Measurements from ENCODE around the gene HS3ST3A1.
"Not testable (repeated sequence)": the region's sequence is repeated elsewhere in the genome, so short reads cannot be mapped to it uniquely, and the experiment has no call there.

The HS3ST3A1 gene

DNA sequence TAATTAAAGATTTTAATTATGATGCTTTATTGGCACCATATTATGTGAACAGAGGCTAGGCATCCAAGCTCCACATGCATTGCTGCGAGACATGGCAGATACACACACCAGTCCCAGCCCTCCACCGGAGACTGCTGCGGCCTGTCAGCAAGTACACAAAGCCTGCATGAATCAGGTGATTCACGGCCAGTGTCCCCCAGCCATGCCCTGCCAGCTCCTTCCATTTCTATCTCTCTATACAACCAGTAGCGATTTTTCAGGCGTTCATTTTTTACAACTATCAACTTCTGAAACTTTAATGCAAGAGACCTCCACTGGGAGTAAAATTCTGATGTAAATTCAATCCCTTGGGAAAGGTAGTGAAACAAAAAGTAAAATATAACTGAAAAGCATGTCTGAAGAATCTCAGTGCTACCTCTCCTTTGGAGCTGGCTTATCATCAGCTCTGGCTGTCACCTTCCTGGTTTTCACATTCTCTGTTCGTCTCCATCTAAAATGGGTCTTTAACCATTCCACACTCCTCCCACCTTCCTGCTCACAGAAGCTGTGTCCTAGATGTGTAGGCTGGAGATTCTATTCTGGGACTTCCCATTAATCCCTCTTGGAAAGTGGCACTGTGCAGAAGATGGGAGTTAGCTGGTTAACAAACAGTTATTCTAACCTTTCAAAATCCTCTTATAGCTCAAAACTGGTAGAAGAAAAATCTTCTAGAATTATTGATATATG, 32.2 kb downstream of the HS3ST3A1 start:
- no peak for DNase-seq

DNA sequence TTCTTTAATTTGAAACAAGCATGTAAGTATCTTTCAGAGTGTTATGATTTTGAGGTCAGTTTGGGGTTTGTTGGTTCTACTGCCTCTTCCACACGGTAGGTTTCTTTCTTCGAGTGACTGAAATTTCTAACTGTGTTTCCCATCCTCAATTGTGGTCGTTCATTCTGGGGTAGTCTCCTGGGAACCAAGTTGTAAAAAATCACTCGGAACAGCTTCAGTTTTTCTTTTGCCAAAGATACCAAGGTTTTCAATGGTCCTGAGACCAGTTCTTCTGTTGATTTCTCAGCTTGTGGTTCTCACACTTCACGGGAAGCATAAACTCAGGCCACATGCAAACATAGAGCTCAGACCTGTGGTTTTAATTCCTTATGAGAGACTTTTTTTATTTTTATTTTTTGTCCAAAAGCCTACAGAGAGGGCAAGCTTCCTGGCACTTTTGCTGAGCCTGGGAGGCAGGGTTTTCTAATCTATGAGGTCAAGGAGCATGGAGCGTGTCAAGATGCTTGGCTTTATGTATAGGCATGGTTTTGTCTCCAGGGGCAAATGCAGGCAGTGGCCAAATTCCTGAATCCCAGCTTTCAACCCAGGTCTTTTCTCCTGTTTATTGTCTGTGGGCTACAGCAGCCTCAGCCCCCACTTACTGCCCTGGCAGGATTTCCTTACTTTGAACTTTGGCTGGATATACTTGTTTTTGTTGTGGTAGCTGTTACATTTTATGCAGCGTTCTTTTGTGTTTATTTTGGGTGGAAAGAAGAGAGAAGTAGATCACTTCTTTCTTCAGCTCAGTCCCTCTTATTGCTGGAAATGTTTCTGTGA, 32.9 kb downstream of the HS3ST3A1 start:
- no peak for DNase-seq

DNA sequence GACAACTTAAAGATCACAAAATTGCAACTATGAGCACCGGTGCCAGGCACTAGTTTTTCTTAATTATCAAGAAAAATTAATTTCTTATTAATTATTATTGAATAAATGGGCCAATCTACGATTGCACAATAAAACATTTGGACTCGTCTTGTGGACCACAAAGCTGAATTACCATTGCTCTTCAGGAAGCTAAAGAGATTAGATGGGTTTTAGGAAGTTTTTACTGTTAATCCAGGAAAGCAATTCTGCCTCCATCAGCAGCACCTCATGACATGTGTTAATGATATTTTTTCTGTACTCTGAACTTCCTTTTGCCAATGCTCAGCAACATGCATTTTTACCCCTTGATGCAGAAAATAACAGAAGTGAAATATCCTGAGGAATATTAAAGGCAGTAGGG, 37.9 kb downstream of the HS3ST3A1 start:
- no peak for DNase-seq

DNA sequence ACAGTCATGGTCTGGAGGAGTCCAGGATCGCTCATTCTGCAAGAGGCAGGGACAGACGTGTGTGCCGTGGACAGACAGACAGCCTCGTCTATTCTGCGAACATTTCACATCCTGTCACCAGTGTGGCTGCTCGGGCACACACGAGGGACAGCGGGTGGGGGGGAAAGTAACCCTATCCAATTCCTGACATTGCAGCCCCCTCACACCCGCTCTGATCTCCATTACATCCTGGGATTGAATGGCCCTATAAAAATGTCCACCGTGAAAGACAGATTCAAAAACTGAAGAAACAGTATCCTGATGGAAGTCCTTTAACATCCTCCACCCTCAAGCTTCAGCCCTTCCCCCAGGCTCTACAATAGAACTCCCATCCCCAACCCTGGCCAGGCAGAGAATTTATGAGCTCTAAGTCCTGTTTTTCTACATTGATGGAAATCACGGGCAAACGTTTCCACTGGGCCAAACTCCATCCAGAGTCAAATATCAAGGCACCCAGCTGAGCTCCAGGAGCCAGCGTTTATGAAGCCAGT, 39.4 kb downstream of the HS3ST3A1 start:
- no peak for DNase-seq

DNA sequence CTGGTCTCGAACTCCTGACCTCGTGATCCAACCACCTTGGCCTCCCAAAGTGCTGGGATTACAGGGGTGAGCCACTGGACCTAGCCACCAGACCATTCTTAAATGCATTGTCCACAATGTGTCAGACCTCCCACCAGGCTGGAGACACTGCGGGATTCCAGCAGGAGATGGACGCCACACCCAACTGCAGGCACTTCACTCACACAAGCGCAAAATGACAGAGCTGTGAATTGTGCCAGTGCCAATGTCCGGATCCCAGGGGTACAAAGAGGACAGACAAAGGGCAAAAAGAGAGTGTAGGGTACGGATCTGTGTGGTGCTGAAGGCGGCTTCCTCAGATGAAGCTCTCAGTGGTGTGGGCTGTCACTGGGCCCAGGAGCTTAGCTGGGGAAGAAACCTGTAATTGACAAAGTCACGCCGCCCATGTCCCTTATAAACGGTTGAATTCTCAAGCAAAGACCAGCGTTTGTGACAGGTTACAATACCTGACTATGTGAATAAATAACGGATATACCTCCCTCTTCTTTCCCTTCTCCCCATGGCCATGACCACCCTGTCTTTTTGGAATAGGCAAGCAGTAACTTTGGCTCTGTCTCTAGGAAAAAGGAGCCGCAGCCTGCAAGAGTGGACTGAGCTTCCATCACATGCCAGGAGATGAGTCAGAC, 40.0 kb downstream of the HS3ST3A1 start:
- DNase-seq: no peak

DNA sequence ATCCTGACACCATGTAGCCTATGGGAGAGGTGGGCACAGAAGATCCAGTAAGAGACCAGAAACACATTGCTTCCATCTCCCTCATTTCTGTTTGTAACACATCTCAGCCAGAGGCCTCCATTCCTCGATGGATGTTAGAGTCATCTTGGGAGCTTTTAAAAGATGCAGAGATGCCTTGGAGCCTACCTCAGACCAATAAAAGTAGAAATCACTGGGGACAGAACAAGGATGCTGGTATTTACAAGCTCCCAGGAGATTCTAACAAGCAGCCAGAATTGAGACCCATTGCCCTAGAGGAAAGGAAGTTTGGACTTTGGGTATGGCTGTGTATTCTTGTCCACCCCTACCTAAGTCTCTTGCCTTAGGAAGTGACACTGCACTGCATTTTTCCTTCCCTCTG, 40.8 kb downstream of the HS3ST3A1 start:
- DNase-seq: no peak

DNA sequence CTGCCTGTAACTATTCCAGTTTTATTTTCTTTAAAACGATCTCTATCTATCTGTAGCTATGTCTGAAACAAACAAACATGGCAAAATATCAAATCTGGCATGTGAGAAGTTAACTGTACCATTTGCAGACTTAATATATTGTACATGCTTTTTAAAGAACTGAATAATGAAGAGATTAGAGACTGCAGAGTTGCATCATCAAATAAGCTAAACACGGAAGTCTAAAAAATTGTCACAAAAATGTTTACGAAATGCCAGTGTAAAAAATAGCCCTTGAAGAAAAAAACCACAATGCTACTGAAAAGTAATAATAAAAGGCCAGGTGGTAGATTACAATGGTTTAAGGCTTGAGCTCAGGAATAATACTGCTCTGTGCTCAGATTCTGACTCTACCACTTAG, 43.1 kb downstream of the HS3ST3A1 start:
- DNase-seq: no peak

DNA sequence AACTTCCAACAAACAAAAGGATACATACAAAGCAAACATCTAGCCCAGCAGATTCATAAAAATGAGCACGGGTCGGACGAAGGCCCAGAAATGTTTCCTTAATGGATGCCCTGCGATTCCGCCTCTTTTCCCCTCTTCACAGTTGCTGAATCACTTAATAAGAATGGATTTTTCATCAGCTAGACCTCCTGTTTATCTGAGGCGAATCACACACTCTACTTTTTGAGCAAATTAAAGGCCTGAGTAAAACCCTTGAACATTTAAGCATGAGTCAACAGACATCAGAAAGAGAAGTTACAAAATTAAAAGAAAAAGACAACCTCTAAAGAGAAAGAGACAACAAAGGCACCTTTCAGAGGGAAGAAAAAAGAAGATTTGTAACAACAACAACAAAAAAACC, 44.7 kb downstream of the HS3ST3A1 start:
- DNase-seq: no peak

DNA sequence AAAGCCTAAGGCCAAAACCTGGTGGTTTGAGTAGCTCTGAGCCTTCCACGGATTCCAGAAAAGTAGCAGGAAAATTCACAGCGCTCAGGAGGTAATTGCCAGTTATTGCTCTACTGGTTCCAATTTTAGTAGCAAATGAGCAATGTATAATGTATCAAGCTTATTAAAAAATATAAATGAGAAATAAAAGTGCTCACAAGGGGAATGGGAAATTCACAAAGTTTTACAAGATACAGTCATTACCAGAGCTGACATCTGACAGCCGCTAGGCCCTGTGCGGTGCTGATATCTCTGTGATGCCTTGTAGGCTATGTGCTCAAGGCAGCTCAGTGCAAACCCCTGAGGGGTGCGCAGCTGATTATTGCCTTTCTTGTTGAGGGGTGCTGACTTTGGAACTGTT, 47.5 kb downstream of the HS3ST3A1 start:
- DNase-seq: no peak

DNA sequence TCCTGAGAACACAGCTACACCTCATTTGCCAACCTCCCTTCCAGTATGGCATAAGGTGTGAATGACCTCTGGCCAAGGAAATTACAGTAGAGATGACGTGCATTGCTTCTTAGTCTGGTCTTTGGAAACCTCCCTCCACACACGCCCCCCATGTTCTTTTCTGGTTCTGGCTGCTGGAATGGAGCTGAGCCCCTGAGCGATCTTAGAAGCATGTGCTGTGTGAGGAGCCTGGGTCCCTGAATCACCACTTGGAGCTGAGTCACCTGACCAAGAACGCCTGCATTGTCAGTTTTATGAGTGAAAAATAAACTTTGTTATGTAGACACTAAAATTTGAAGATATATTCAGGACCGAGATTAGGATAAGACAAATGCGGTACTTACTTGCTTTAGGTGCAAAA, 51.4 kb downstream of the HS3ST3A1 start:
- DNase-seq: no peak

DNA sequence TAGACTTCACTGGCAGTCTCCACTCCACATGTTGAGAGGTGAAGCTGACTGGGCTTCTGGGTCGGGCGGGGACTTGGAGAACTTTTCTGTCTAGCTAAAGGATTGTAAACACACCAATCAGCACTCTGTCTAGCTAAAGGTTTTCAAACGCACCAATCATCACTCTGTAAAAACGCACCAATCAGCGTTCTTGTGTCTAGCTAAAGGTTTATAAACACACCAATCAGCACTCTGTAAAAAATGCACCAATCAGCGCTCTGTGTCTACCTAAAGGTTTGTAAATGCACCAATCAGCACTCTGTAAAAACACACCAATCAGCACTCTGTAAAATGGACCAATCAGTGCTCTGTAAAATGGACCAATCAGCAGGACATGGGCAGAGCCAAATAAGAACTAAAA, 53.2 kb downstream of the HS3ST3A1 start:
- DNase-seq: not testable (repeated sequence)

DNA sequence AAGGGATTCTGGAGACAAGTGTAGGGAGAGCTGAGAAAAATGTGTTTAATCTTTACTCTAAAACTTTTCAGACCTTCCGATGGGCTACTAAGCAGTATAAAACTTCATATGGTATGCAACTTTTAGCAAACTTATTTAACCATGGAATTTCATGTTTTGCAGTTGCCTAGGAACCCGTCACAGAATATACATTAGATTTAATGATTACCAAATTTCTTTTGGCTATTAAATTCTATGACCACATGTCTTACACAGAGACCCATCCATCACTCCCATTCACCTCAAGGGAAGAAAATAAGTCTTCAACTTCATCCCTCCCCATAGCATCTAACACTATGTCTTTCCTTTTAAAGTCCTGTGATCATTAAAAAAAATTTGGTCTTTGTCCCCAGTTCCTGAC, 54.9 kb downstream of the HS3ST3A1 start:
- DNase-seq: no peak

DNA sequence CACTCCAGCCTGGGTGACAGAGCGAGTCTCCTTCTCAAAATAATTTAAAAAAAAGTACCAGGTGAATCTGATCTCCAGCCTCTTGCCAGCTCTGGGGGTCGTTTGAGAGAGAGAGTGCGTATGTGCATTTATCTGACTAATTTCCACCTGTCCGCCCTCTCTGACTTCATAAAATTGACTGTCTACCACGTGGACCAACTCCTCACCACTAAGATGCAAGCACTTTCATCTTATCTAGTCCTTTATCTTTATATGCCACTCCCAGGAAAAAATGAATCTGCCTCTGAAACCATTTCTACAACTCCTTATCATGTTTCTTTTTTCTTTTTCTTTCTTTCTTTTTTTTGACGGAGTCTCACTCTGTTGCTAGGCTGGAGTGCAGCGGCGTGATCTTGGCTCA, 55.8 kb downstream of the HS3ST3A1 start:
- DNase-seq: no peak

DNA sequence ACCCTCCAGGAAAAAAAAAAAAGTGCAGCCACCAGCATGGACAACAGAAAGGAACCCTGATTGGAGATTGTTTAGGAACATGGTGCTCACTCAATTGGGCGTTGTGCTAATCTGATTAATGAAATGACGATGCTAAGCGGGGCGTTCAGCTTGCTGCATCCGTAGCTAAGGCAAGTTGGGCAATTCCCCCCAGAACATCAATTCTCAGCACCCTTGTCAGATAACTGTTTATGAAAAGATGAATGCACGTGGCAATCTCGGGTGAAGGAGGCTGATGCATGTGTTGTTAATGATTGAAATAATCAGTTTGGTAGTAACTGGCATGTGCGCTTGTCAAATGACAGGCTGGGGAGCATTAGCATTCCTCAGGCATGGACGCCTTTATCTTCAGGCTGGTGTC, 57.0 kb downstream of the HS3ST3A1 start:
- no peak for DNase-seq

DNA sequence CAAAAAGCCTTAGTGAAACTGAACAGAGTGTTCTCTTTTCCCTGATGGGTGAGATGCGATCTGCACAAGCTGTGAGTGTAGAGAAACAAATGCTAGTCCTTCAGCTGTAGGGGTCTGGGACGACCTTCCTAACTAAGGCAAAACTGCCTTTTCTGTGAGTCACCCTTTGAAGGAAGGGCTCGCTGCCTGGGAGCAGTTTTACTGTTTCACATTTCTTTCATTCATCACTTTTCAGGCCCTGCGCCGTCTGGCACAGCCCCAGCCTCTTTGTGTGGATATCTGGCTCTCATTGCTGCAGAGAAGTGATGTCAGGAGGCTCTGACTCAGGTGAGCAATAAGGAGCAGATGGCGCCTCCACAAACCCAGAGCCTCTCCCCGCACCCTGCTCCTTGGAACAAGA, 57.4 kb downstream of the HS3ST3A1 start:
- no peak for DNase-seq

DNA sequence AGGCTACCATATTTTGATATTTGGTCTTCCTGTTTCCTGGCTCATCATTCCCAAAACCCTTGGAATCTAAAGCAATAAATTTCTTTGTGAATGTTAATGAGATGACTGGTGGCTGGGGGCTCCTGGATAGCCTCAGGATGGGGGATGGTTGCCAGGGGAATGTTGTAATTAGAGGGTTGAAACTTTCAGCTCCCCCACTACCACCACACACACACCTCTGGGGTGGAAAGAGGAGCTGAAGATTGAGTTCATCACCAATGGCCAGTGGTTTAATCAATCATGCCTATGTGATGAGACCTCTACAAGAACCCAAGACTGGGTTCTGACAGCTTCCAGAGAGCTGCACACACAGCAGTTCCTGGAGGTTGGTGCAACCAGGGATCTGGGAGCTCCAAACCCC, 59.1 kb downstream of the HS3ST3A1 start:
- no peak for DNase-seq

DNA sequence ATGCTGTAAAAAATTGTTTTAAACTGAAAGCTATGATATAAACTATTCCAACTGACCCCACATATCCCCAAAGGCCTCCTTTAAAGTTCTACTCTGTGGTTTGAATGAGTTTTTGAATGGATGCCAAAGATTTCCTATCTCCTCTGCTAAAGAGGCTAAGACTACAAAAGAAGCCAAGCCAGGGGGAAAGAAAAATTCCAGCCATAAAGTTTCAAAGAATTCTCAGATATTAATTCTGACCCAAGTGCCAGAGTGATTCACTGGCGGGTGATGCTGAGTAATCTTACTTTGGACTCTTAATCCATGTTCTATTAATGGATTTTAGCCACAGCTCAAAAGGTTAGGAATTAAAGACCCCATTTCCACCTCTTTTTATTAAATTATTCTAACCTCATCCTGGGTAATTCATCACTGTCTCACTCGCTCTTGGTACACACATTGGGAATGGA, 60.7 kb downstream of the HS3ST3A1 start:
- DNase-seq: no peak

DNA sequence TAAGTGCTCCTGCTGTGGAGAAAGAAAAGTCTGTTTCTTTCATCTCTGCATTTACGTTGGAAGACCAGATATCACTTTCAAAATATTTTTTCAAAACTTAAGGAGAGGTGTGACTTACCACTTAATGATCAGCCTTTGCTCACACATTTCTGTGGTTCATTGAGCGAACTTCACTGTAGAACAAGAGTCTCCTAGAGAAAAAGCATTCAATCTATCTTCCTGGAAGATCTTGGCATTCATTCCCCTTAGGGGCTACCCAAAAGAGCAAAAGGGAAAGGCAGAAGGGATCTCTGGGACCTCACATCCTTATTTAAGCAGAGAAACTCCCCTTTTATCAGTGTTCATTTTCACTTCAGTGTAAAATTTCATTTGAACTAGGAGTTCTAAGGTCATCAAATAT, 61.2 kb downstream of the HS3ST3A1 start:
- DNase-seq: no peak

DNA sequence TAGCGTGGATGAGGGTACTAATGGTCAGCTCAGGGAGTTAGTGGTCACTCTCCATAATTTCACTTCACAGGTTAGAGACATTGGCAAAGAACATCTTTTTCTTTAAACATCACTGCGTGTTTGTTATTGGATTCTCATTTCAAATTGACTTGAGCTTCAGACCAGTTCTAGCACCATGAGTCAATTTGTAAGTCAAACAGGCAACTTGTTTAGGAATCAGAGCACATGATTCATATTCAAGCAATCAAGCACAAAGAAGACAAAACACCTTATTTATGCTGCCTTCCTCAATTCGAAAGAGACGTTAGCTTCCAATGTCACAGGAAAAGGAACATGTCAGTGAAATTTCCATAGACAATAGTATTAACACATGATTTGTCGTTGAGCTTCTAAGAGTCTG, 62.3 kb downstream of the HS3ST3A1 start:
- no peak for DNase-seq

DNA sequence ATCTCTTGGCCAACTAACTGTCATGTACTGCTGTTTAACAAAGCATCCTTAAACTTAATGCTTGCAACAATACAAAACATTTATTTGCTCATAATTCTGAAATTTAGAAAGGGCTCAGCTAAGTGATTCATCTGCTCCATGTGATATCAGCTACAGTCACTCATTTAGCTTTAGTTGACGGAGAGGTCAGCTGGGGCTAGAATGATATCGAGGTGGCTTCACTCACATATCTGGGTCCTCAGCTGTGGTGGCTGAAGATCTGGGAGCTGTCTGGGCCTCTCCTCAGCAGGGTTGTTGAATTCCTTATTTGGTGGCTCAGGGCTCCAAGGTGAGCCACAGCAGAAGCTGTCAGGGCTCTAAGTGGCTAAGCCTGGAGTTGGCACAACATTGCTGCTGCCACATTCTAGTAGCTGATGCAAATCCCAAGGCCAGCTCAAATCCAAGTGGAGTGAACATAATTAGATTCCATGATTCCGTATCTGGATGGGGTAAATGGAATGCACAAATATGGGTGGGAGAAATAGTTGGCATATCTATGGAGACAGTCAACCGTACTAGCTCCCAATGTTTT, 62.8 kb downstream of the HS3ST3A1 start:
- DNase-seq: no peak

DNA sequence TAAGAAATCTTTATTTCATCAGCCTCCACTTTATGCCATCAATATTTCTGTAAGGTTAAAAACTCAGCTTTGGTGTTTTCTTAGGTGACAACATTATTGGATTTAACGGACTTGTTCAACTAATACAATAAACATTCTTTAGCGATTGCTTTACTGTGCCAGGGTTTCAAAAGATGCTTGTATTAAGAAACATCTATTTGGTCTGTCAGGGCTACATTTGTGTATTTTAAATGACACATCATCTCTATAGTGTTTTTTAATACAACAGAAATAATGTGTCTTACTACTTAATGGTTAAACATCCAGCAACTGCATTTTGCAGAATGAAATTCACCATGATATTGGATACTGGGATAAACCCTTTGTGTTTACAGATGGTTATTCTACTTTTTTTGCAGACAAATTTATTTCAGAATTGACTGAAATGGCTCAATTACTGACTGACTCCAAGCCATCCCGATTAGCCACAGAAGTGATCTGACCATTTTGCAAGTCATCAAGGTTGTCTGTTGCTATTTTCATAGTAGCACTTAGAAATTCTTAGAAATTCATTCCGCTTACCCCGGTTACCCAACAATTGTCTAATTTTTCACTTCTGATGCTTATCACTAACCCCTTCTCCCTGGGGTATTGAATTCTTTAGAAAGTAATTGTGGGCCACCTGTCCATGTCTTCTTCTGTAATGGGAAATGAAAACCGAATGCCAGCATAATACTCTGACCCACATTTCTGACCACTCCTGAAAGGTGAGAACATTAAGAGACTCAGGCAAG, 63.7 kb downstream of the HS3ST3A1 start:
- DNase-seq: no peak

DNA sequence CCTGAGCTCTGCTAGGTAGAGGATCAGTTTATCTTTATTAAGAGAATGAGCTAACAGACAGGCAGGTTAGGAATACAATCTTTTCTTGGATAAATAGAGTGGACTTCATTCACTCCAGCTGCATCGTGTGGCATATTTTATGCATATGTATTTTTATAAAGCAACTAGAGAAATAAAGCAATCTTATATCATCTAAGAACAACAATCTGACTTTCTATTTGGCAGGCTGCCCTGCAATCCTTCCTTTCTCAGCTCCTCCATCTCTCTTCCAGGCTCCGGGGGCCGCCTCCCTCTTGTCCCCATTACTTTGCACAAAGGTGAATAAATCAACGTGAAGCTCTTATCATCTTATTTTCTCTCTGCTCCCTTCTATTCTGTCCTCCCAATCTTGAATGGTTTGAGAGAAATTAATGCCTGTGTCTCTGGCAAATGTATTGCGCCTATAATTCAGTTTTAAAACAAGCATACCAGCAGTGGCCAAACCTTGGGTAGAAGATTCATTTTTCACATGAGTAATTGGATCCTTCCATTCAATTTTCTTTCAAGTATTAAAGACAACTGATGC, 64.5 kb downstream of the HS3ST3A1 start:
- DNase-seq: no peak

Measured in NCI-H2227 treated with DMSO at 0.1 percent for 48 hours (cell line).